GM10248 (cell line): Measurements from ENCODE around the gene EPHA4.

Source experiments
- CTCF ChIA-PET: fragments of 300-600 bp; sonication (Branson Sonifier 250); formaldehyde crosslinking; extraction: SDS; loops from one replicate; lab custom pipeline; 2021; ENCODE audit warnings: antibody characterized with exemption; lab: Yijun Ruan, JAX
- POLR2A ChIA-PET: fragments of 350-650 bp; sonication (Branson Sonifier 250); formaldehyde crosslinking; extraction: SDS; loops from one replicate; lab custom pipeline; 2020; ENCODE audit warnings: antibody characterized with exemption; lab: Yijun Ruan, JAX
- DNase-seq: peaks from one replicate; pipeline ENCODE4 v3.0.0; 2012; ENCODE audit errors: extremely low spot score
- TF ChIP-seq, protein P1 (sequence below): IDR thresholded peaks from 2 replicates; pipeline ENCODE4 v1.5.1; 2012; ENCODE audit warnings: mild to moderate bottlenecking, low read depth; ENCODE audit errors: extremely low read depth, missing control alignments, control extremely low read depth

The EPHA4 gene

DNA sequence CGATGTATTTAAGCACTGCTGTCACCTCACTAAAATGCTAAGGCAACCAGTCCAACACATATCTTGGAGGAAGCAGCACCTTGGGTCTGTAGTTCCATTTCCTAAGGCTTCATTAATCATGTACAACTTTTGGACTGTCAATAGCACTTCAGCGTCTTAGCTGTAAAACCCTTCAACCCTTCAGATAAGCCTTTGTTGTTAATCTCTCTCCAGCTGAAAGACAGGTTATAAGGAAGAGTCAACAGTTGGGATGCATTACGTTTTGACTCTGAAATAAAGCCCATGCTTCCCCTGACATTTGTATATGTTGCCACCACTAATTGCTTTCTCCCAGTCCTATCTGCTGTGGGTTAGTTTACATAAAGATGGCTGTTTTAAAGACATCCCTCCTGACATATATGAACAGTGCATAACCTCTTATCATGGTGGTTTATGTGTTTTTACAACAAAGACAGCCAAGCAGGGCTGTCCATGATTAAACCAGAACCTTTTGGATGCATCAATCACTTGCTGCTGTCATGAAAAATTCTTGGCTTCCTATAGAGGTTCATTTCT, 81.5 kb downstream of the EPHA4 start:
- ChIA-PET CTCF (no interaction called here), POLR2A (no interaction called here)

DNA sequence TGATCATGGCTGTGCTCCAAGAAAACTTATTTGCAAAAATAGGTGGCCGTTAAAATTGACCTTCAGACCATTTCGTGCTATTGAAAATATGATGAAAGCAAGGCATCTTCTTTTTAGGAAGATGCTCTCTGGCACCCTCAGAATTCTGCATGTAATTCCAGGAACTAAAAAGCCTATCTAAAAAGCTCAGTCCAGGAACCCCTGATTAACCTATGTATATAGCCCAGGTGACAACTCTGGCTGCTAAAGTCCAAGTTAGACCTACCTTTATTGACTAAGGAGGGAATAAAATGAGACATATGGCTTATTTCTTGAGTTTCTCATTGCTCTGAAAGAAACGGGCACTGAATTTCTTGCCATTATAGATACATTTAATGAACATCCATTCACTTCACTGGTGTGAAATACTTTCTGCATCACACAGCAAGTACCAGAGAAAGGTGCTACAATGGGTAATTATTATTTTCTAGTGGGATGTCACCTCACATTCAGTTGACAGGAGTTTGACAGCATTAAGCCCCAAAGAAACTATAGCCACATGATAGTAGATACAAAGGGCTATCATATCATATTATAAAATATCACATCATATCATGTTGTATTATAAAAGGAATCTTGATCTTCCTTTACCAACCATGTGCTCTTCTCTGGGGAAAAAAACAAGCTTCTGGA, 83.8 kb downstream of the EPHA4 start:
- CTCF ChIA-PET = no interaction called here
- TF ChIP-seq, protein P1, sequence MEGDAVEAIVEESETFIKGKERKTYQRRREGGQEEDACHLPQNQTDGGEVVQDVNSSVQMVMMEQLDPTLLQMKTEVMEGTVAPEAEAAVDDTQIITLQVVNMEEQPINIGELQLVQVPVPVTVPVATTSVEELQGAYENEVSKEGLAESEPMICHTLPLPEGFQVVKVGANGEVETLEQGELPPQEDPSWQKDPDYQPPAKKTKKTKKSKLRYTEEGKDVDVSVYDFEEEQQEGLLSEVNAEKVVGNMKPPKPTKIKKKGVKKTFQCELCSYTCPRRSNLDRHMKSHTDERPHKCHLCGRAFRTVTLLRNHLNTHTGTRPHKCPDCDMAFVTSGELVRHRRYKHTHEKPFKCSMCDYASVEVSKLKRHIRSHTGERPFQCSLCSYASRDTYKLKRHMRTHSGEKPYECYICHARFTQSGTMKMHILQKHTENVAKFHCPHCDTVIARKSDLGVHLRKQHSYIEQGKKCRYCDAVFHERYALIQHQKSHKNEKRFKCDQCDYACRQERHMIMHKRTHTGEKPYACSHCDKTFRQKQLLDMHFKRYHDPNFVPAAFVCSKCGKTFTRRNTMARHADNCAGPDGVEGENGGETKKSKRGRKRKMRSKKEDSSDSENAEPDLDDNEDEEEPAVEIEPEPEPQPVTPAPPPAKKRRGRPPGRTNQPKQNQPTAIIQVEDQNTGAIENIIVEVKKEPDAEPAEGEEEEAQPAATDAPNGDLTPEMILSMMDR = no peak
- POLR2A ChIA-PET = no interaction called here
- no peak for DNase-seq

More for the DNA sequence above, 81.5 kb downstream of the EPHA4 start:
- TF ChIP-seq, protein P1 = no peak
- DNase-seq = no peak

DNA sequence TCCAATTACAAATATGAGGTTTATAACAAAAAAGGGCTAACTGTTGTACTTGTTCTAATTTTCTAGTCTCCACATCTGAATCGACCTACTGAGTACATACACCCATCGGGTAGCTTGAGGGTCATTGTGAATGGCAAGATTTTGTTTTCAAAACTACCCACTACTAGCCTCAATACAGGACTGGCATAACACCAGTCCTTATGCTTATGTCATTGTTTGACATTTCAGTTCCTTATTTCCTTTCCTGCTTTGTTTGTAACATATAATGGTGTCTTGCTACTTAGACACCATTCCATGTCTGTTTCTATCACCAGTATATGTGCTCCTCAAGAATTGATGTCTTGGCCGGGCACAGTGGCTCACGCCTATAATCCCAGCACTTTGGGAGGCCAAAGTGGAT, 86.0 kb downstream of the EPHA4 start:
- DNase-seq = no peak

DNA sequence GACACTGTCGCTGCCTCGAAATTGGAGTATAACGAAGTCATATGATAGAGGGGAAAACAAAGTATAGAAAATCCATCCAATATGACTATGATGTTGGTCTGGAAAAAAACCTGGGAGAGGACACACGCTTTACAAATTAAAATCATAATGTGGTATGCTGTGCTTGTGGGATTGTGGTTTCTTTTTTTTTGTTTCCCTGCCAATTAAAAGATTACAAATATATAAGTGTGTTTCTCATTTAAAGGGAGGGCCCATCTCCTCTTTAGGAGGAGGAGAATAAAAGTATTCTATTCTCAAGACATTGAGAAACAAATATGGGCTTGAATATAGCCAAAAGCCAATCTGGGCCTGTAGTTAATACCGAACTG, 86.6 kb downstream of the EPHA4 start:
- no peak for DNase-seq
- ChIA-PET CTCF (no interaction called here), POLR2A (no interaction called here)
- TF ChIP-seq, protein P1 = no peak

More for the DNA sequence above, 86.0 kb downstream of the EPHA4 start:
- CTCF ChIA-PET = interaction anchor here (1.2 kb wide), 1 partner anchor 15 kb away, joined by 3 read pairs; no protein-coding TSS in a partner anchor
- TF ChIP-seq, protein P1 = no peak
- POLR2A ChIA-PET = no interaction called here

DNA sequence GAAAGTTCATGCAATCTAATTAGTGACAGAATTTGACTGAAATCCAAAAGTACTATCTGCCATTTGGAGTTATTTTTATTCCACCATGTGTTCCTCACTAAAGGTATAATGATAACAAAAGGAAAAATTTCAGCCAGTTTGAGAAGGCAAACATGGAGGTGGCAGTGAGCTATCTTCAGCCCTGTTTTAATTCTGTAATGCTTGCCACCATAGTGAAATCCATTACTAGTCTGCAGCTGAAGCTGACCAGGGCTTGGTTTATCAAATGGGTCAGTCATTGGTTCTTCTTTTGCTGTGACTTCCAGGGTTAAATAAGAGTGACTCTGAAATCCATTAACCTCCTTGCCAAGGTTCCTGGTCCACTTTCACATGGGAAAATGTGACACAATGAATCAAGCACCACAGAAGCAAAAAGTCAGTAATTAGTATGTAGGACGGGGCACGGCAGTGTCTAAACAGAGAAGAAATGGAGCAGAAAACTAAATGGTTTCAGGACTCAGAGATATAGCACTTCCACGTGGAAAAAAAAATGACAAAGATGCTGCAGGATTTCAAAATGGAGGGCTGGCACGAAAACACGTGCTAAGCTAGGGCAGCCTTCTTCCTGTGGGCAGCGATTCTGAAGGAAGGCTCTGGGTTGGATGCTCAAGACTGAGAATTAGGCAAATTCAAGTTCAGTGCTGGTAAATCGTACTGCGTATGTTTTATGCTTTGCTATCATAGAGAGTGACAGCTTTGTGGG, 87.2 kb downstream of the EPHA4 start:
- TF ChIP-seq, protein P1 = no peak
- no peak for DNase-seq
- POLR2A ChIA-PET = no interaction called here
- CTCF ChIA-PET = interaction anchor here (0.9 kb wide), 1 partner anchor 9 kb away, joined by 3 read pairs; no protein-coding TSS in a partner anchor

DNA sequence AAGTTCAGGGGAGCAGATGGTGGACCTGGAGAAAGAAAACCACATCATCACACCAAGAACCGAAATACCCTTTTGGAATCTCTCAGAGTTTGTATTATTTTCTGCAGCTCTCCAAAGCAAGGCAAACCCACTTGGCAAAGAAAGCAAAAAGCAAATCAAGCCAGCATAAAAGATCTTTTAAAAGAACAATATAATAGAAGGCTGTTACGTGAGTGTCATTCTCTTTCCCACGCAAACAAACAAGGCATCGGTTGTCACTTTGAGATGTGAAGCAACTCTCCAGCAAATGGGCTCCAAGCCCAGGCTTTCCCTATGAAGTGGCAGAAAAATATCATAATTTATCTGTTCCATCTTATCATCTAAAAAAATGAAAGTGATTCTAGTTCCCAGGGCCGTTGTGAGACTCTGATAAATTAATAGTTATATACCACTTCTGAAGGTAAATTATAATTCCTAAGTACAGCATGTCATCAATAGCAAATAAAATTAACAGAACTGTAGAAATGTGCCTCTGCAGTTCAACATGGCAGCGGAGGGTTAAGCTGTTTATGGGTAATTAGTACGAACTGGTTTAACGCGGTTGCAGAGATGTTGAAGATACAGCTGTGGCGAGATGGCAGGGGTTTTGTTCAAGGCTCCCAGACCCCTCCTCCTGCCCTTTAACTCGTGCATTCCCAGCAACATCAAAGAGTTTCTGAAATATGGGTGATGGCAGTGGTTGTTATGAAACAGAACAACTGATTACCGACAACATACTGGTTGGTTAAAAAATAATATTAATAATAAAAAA, 89.2 kb downstream of the EPHA4 start:
- POLR2A ChIA-PET = no interaction called here
- no peak for DNase-seq
- TF ChIP-seq, protein P1 = no peak
- CTCF ChIA-PET = no interaction called here
